ENCODE results near the gene PLA2G4E. TPM values are rescaled to one million over a fixed set of nuclear protein-coding genes. Genes with fewer than 3 reads are reported as not detected.

PLA2G4E gene
- total RNA-seq, 1 experiment from 2014 or later: not detected

DNA sequence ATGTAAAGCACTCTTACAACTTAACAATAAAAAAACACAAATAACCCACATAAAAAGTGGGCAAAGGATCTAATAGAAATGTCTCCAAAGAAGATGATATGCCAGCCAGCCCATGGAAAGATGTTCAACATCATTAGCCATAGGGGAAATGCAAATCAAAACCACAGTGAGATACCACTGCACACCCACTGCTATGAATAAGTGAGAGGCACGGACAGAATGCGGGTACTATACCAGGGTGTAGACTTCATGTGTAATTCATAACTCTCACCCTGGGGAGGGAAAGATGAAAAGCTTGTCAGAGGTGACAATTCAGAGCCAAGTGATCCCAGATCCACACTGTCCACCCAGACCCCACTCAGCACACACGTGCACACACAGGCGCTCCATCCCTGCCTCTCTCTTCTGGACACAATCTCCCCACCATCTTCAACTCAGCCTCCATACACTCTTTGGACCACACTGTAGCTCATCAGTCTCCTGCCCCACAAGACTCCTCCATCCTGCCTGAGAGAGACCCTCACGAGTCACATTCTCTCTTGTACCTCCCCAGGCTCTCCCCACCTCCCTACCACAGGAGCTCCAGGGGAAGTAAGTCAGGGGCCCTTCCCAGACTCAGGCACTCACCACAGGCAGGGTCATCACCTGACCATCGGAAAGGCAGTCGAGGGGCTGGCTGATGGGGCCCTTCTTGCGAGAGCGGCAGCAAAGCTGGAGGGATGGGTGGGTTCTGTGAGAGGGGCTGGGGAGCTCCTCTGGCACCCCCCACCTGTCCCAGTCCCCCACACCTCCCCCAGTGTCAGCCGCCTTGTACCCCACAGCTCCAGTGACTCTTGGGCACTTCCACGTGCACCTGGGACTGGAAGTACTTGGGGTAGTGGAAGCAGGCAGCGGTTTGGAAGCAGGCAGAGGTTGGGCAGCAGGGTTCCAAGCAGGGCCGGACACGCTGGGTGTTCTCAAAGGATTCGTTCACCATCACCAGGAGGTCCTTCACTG lies 21.3 kb downstream of the PLA2G4E start:
- in situ Hi-C loops (cut with HindIII; ENCODE audit: low pct_unique_long_range_greater_than_20kb, low sequenced_read_pairs): no loop called here
- no peak for DNase-seq (ENCODE audit: low read depth)

DNA sequence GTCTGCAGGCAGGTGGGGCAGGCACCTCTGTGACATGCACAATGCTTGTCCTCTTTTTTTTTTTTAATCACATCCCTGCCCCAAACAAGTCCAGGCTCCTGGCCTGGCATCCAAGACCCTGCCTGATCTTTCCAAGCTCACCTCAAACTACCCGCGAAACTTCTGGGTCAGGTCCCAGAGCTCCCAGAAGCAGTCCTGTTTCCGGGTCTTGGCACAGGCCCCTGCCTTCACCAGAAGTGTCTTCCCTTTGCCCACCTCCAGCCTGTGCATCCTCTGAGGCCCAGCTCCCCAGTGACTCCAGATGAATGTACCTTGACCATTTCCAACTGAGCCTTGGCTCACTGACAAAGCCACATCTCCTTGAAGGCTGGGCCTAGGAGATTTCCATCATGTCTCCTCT lies 23.0 kb downstream of the PLA2G4E start:
- in situ Hi-C loops (cut with HindIII; ENCODE audit: low pct_unique_long_range_greater_than_20kb, low sequenced_read_pairs): no loop called here
- DNase-seq (ENCODE audit: low read depth): no peak

DNA sequence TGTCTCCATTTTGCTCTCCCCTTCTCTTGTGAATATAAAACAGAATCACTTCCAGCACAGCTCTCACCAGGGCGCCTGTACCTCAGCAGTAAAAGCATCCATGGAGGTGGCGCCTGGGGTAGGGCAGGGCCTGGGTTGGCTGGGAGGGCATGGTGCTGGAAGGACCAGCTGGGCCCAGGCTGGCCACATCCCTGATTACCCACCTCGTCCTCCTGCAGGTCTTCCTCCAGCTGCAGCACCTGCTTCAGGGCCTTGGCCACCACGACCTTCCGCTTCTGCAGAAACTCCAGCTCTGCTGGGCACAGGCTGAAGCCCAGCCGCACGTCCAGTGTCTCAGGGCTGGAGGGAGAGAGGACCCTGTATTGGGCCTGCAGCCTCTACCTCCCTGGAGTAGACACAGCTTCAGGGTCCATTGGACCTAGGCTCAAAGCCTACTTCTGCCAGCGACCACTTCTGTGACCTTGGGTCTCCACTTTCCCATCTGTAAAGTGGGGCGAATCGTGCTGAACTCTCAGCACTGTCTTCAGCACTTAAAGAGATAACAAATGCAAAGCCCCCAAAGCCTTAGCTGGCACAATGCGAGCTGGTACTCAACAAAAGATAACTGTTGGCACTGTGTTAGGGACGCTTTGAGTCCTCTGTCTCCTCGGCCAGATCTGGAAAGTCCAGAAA lies 23.8 kb downstream of the PLA2G4E start:
- no peak for DNase-seq (ENCODE audit: low read depth)
- in situ Hi-C loops (cut with HindIII; ENCODE audit: low pct_unique_long_range_greater_than_20kb, low sequenced_read_pairs): no loop called here

DNA sequence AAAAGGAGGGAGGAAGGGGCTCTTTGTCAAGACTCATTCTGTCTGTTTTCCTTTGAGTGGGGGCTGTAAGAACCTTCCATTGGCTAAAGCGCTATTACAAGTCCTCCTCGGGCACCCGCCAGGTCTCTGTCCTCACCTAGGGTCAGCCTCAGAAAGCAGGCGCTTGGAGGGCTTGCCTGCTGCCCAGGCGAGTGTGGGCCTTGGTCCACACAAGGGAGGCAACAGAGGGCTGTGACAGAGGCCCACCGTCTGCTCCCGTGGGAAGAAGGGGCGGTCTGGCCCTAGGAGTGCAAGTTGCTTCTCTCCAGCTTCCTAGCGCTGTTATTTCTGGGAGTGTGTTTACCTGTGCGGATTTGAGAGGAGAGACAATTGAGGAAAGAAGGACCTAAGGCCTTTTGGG lies 24.5 kb downstream of the PLA2G4E start:
- in situ Hi-C loops (cut with HindIII; ENCODE audit: low pct_unique_long_range_greater_than_20kb, low sequenced_read_pairs): no loop called here
- no peak for DNase-seq (ENCODE audit: low read depth)

DNA sequence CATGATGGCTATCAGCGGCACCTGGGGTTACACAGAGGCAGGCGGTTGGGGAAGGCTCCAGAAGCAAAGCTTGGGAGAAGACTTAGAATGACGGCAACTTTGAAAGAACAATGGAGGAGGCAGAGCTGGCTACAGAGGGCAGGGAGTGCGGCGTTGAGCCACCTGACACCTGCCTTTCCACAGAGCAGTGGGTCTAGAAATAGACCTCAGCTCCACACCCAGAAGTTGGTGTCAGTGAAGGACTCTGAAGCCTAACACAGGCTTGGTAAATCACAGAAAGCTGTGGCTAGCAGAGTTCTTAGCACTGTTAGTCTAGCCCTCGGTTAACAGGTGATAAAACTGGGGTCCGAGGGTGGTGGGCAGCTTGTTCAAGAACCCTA lies 25.4 kb downstream of the PLA2G4E start:
- no peak for DNase-seq (ENCODE audit: low read depth)
- in situ Hi-C loops (cut with HindIII; ENCODE audit: low pct_unique_long_range_greater_than_20kb, low sequenced_read_pairs): no loop called here

DNA sequence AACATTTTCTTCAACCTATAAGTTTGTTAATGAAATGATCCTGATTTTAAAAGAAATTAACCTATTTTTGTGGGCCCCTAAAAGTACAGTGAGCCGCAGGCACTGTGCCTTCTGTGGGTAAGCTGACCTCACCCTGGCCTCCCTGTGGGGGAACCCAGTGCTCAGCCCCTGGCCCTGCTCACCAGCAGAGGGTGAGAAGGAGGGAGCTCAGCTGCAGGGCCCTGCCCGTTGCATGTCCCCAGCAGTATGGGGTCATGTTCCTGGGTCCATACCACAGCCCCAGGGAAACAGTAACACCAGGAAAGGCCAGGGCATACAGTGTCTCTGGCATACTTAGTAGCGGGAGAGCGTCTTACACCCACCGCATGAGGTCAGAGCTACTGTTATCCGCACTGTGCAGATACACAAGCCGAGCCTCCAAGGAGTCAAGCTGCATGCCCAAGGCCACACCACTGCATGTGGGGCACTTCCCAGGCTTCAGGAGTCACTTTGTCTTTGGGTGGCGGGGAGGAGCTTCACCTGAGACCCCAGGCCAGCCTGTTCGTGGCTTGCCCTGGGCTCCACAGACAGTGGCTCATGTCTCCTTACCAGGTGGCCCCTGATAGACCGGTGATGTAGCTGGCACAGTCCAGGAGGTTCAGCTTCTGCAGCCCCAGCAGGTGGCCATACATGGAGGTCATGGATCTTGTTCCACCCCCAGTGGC lies 25.9 kb downstream of the PLA2G4E start:
- in situ Hi-C loops (cut with HindIII; ENCODE audit: low pct_unique_long_range_greater_than_20kb, low sequenced_read_pairs): no loop called here
- no peak for DNase-seq (ENCODE audit: low read depth)

DNA sequence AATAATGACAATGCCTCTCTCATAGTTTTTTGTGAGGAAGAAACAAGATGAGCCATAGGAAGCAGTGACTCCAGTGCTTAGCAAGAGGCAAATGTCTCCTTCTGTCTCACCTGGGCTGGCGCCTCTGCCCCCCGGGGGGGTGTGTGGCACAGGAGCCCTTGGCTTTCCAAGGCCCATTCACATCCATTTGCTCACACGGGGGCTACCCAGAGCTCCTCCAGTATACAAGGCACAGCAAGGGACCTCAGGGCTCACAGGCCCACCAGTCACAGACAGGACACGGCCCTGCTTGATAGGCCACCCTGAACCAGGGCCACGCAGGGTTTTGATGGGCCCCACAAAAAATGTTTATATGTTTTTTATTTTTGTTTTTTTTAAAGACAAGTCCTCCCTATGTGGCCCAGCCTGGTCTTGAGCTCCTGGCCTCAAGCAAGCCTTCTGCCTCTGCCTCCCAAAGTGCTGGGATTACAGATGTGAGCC lies 26.6 kb downstream of the PLA2G4E start:
- DNase-seq (ENCODE audit: low read depth): no peak
- in situ Hi-C loops (cut with HindIII; ENCODE audit: low pct_unique_long_range_greater_than_20kb, low sequenced_read_pairs): no loop called here

DNA sequence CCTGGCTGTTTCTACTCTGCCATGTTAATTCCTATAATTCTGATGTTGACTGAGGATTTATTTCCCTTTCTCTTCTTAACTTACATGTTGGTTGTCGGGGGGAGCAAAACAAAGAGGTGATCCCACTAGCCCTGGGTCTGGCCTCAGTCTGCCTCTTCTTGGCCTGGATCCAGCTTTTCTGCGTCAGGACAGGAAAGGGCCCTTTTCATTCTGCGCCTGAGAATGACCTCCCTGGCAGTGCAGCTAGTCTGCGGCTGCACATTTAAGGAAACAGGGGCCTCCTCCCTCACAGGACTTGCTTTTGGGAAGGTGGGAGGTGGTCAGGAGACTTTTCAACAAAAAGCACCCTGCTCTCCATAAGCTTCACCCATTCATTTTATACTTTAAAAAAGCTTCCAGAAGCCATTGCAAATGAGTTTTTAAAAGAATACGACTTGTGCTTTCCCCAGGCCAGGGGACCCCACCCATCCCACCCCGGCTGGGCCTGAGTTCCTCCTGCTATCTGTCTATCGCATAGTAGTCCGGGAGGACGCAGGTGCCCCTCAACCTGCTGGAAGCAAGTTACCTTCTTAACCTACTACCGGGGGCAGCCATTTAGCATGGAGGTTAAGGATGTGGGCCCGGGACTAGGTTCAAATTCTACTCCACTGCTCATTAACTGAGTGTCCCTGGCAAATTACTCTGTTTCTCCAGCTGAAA lies 27.2 kb downstream of the PLA2G4E start:
- DNase-seq (ENCODE audit: low read depth): no peak
- in situ Hi-C loops (cut with HindIII; ENCODE audit: low pct_unique_long_range_greater_than_20kb, low sequenced_read_pairs): no loop called here

DNA sequence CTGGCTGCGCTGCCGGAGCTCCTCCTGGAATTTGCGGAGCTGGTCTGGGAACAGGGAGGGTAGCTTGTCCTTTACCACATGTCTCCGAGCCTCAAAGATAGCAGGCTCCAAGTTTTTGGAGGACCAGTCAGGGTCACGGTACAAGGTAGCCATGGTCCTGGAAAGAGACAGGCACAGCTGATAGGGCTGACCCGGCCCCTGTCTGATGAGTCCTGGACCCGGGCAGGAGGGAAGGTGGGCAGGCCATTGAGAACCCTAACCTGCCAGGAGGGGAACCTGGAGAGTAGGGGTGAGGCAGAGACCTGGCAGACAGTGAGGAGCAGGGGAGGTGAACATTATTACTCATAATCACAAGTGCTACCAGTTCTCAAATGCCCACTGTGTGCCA lies 28.0 kb downstream of the PLA2G4E start:
- DNase-seq (ENCODE audit: low read depth): no peak
- in situ Hi-C loops (cut with HindIII; ENCODE audit: low pct_unique_long_range_greater_than_20kb, low sequenced_read_pairs): no loop called here

DNA sequence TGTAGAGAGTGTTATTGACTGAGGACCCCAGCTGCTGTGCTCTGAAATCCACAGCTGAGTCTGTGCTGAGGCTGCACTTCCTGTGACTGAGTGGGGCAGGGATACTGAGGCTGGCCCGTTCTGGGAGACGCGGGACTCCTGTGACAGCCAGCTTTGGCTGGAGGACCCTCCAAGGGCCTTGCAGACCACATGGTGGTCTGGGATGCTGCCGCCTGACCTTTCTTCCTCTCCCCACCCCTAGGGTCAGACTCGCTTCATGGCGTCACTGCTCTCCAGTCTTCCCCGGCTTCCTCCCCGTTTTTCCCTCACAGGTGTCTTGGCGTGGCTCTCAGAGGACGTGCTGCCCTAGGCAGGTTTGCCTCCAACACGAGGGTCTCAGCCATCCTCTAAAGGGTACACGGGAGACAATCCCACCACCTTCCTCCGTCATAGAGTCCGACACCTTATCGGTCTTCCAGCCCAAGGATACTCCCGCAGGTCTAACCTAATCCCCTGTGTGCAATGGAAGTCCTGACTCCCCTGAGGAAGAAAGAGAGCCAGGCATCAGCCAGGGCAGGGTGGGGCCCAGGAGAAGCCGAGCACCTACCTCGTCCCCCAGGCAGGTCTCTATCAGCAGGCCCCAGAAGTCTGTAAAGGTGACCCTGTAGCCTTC lies 28.6 kb downstream of the PLA2G4E start:
- in situ Hi-C loops (cut with HindIII; ENCODE audit: low pct_unique_long_range_greater_than_20kb, low sequenced_read_pairs): no loop called here

DNA sequence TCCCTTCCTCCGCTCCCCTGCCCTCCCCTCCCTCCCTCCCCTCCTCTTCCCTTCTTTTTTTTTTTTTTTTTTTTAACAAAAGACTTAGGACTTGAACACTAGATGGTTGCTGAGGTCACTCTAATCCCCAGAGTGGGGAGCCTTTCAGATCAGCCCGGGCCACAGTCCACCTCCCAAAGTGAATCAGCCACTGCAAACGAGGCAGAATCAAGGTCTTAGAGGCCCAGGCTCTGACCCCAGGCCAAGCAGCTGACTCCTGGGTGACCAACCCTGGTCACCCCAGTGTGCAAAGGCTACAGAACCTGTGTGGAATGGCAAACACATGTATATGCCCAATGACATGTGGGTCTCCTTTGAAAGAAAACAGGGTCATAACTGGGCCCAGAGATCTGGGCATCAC lies 30.2 kb downstream of the PLA2G4E start:
- no peak for DNase-seq (ENCODE audit: low read depth)
- in situ Hi-C loops (cut with HindIII; ENCODE audit: low pct_unique_long_range_greater_than_20kb, low sequenced_read_pairs): no loop called here

More for the DNA sequence above, 28.6 kb downstream of the PLA2G4E start:
- DNase-seq (ENCODE audit: low read depth): no peak

DNA sequence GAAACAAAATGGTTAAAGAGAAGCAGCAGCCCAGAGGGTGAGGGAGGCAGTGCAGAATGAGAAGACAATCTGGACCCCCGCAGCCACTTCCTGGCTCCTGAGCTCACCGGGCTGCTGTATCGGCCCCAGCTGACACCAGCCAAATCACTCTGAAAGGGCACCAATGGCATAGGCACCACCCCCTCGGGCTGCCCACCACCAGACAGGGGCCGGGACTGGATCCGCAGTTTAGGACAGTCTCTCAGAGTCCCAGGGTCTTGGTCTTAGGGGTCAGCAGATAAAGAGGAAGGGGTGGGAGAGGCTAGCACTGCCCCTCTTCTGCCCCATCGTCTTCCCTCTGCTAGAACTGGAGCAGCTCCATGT lies 30.6 kb downstream of the PLA2G4E start:
- no peak for DNase-seq (ENCODE audit: low read depth)
- in situ Hi-C loops (cut with HindIII; ENCODE audit: low pct_unique_long_range_greater_than_20kb, low sequenced_read_pairs): no loop called here

DNA sequence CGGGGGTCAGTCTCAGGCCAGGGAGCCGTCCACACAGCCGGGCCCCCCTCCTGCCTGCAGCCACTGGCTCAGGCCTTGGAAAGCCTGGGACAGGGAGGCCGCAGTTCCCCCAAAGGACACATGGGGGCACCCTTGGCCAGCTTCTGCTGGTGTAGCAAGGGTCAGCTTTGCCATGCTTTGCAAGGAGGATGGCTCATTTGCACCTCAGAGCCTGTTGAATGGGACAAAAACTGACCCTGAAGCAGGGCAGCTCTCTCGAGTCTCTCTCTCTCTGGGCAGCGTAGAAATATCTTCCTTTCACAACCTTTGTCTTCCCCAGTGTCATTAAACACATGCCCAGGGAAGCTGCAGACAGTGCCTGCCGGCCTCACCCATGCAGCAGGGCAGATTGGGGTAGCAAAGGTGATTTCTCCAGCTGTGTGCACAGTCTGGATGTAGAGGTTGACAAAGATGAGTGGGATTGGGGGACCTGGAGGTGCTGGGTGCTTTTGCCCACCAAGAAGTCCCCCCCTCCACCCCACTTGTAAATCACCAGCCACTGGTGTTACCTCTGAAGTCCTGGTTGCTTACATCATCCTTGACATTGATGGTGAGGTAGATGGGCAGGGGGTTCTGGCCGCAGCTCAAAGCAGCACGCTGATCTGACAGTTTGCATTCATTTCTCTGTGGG lies 31.1 kb downstream of the PLA2G4E start:
- in situ Hi-C loops (cut with HindIII; ENCODE audit: low pct_unique_long_range_greater_than_20kb, low sequenced_read_pairs): no loop called here
- DNase-seq (ENCODE audit: low read depth): peak; percentile 58

DNA sequence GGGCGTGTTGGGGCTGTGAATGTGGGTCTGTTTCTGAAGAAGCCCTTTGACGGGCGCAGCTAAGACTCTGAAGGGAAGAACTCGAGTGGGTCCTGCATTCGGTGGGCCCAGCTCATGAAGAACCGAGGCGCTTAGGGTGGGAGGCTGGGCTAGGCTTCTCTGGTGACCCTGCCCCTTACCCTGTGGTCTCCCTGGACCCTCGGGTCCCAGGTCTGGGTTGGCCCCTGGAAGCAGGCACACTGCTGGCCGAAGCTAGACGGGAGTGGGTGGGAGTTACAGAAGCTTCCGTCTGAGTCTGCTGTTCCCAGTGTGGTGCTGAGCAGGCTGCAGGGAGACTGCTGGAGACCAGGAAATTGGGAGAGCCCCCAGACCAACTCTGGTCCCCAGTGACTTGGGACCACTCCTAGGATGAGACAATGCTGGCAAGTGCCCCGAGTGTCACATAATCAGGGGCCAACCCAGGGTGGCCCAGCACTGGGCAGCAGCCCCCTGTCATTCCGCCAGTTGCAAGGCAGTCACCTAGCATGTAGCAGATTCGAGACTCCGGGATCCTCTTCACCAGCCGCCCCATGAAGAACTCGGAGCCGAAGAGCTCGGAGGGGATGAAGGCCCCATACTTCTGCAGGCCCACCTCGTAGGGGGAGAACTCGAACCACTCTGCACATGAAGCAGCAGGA lies 31.8 kb downstream of the PLA2G4E start:
- DNase-seq (ENCODE audit: low read depth): no peak
- in situ Hi-C loops (cut with HindIII; ENCODE audit: low pct_unique_long_range_greater_than_20kb, low sequenced_read_pairs): no loop called here

DNA sequence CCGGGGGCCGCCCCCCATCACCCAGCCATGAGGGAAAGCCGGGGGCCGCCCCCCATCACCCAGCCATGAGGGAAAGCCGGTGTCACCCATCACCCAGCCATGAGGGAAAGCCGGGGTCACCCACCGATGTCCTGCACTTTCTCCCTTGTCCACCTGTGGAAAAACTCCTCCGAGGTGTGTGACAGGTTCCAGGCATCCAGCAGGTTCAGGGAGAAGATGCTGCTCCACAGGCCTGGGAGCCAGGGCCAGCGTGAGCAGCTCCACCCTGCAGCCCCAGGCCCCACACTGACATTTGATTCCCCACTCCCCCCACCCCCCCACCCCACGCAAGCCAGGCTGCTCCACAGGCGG lies 32.9 kb downstream of the PLA2G4E start:
- DNase-seq (ENCODE audit: low read depth): no peak
- in situ Hi-C loops (cut with HindIII; ENCODE audit: low pct_unique_long_range_greater_than_20kb, low sequenced_read_pairs): no loop called here

DNA sequence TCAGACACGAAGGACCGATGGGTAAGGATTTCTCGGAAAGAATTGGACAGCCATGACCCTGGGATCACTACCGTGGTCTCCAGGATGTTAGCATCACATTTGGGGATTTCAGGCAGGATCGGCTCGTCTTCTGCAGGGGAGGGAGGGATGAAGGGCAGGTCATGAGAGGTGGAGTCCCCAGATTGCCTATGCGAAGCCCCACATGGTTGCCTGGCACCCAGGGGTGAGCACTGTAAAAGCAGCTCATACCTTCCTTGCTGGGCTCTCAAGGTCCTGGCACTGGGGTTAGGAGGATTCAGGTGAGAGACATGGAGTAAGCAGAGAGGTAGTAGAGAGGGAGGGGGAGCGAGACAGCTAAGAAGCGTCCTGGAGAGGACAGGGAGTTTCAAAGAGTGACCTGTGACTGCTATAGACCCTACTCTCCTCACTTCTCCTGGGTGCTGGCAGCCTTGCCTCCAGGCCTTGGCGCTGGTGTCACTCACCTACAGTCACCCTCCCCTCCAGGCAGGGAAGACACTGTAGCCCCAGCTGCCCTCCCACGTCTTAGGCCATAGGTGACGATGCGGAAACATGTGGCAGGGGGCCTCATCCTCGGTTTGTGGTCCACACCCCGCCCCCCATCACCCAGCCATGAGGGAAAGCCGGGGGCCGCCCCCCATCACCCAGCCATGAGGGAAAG lies 33.5 kb downstream of the PLA2G4E start:
- DNase-seq (ENCODE audit: low read depth): no peak

More for the DNA sequence above, 33.5 kb downstream of the PLA2G4E start:
- in situ Hi-C loops (cut with HindIII; ENCODE audit: low pct_unique_long_range_greater_than_20kb, low sequenced_read_pairs): no loop called here

Measured in Caki2 (cell line).